NCI-H446 (cell line): ENCODE measurements around the gene DYNC2LI1.

Experiments used
- DNase-seq, 2 experiments: peaks; one replicate each; lab custom pipeline; 2025; lab: John Stamatoyannopoulos, UW

The DYNC2LI1 gene

DNA sequence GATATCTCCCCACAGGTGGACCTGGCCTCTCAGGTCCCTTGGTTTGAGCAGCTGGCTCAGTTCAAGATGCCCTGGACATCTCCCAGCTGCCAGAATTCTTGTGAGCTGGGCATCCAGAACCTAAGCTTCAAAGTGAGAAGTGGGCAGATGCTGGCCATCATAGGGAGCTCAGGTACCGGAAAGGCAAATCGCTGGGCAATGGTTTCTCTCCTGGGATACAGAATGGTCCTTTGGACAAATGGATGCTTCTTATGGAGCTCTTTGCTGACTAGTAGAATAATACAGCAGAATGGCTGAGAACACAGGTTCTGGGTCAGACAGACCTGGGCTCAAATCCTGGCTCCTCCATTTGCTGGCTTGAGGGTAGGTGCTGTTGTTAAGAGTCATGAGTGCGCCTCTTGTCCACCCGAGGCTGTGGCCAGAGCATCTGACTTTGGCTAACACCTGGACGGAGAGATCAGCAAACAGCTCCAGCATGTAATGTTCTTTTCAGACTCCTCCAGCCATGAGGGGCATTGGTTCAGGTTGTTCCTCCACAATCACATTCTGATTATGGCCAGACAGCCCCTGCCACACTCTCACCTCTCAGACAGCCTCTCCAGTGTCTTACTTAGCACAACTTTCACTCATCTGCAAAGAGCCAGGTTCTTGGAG lies 72.4 kb downstream of the DYNC2LI1 start:
- no peak for DNase-seq

DNA sequence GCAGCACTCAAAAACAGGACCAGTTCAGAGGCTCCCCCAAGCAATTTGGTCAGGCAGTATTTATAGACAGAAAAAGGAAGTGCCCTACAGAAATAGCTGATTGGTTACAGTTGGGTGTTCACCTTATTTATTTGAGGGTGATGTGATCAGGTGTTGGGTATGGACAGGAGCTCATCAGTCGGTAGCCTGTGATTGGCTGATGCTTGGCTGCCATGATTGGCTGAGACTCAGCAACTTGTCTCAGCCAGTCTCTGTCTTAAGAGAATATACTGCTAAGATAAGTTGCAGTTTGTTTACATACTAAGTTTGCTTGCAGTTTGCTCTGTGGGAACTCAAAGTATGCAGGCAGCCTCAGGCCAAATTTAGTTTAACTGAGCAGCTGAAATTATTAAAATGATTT lies 74.4 kb downstream of the DYNC2LI1 start:
- DNase-seq = no peak

DNA sequence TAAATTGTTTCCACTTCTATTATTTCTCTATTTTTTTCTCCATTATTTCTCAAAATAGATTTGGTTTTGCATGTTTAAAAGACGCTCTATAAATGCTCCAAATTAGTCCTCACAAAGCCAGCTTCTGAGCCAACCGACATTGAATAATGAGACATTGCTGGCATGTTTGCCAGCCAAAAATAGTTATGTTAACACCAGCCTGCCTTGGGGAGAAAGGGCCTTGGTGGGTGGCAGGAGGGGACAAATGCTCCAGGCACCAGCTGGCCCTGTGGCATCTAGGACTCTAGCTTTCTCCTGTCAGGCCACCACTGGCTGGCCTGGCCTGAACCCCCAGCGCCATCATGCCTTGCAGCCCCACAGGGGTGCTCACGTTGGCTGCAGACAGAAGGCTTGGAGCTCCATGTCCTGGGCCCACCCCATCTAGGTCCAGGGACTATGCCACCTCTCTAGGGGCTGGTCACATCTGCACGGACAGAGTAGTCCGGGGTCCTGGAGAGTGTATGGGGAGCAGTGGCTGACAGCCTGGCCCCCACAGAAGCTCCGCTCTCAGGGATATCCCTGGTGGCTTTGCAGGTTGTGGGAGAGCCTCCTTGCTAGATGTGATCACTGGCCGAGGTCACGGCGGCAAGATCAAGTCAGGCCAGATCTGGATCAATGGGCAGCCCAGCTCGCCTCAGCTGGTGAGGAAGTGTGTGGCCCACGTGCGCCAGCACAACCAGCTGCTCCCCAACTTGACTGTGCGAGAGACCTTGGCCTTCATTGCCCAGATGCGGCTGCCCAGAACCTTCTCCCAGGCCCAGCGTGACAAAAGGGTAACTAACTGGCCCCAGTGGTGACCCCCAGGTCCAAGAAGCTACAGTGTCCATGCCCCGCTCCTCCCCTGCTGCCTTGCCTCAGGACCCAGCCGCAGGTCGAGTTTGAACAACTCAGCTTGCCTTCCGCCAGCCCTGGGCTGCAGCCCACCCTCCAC lies 77.5 kb downstream of the DYNC2LI1 start:
- DNase-seq = no peak

DNA sequence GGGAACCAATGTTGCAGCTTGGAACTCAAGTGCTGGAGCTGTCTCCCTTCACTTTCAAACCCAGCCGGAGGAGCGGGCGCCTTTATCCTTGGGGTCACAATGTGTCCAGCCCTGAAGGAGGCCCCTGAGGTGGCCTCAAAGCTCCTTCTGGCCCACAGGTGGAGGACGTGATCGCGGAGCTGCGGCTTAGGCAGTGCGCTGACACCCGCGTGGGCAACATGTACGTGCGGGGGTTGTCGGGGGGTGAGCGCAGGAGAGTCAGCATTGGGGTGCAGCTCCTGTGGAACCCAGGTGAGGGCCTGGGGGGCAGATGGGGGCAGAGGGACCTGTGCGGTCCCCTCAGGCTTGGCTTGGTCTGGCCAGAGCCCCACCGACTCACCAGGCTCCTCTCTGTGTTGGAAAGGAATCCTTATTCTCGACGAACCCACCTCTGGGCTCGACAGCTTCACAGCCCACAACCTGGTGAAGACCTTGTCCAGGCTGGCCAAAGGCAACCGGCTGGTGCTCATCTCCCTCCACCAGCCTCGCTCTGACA lies 78.4 kb downstream of the DYNC2LI1 start:
- DNase-seq = no peak

DNA sequence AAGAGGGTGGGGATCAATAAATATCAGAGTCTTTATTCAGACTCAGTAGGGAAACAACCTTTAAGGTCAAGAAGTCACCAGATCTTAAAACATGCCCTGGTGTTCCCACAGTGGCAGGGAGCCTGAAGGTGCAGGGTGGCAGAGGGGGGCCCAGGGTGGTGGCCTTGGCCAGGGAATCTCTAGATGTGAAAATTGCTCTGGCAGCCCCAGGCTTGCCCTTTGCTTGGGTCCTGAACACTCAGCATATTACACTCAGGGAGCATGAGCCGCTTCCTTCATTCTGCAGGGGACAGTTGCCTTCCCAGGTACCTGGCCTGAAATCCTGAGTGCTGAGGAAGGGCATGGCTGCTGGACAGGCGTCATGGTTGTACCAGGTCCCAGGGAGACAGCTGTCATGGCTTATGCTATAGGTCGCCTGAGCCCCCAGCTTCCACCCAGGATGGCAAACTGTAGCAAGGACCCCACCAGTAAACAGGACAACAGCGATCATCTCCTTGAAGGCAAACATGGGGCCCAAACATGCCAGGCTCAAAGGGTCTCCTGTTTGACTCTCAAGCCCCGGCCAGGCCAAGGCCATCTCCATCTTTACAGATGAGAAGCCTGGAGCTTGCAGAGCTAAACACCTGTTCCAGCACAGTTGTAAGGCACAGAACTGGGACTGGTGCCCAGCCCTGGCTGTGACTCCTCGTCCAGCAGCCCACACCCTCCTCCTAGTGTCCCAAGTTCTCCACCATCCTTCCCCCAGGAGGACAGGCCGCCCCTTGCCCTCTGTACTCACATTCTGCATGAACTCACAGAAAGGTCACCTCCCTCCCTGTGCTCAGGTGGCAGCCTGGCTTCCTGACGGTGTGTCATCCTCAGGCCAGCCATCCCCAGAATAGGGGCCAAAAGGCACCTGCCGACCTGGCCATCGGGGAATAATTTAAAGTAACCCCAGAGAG lies 79.6 kb downstream of the DYNC2LI1 start:
- peak in 1 of 2 experiments; percentile 2 for DNase-seq

DNA sequence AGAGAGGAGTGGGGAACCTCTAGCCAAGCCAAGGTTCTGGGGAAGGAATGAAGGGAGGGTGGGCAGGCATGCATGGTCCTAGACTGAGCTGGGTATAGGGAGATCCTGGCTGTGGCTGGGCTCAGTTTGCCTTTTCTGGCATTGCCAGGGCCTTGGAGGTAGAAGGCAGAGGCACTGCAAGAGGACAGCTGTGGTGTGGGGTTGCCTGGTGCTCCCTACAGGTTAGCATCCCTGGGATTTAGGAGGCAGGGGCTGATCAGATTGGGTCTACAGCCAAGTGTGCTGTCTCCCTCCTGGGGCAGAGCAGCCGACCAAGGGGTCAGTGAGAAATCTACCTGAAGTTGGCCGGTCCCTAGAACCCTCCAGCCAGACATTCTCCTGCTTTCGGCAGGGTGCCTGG lies 80.8 kb downstream of the DYNC2LI1 start:
- no peak for DNase-seq

DNA sequence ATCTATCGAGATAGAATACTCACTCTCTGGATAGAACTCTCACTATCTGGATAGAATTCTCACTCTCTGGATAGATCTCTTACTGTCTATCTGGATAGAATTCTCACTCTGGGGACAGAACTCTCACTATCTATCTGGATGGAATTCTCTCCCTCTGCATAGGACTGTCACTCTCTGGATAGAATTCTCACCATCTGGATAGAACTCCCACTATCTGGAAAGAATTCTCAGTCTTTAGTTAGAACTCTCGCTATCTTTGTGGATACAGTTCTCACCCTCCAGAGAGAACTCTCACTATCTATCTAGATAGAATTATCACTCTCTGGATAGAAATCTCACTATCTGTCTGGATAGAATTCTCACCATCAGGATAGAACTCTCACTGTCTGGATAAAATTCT lies 81.5 kb downstream of the DYNC2LI1 start:
- no peak for DNase-seq
